ENCODE results near the gene DYNC2I2. TPM values are rescaled to one million over a fixed set of nuclear protein-coding genes. Genes with fewer than 3 reads are reported as not detected.
A peak's percentile ranks its signal among the peaks of the same experiment; 100 is the strongest.

DYNC2I2 gene
- total and polyA plus RNA-seq, 2 donors from 2014 or later: 76.6 to 98.6 TPM

DNA sequence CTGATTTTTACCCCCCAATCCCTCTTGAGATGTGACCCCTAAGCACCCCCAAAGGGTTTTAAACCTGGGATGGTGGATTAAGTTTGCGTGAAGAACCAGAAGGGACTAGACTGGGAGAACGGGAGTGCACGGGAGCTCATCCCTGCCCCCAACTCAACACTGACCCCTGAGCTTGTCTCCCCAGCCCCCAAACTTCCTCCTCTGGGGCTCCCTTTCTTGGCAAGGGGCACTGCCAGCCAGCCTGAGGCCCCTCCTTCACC, 27.3 kb upstream of the DYNC2I2 start:
- FAIRE-seq (no peak), DNase-seq (no peak)
- Histone ChIP-seq H3K4me1 (ENCODE audit: control insufficient read depth in 2 of 3, insufficient read depth in 2 of 3, low read depth in 1 of 3, low read length in 3 of 3) (peaks cover 4 to 28% (median 13%) of the 10 kb centered on the region in 3 donors), H3K9me3 (ENCODE audit: control insufficient read depth in 2 of 3, insufficient read depth in 1 of 3, low read length in 3 of 3) (no peaks in the 10 kb centered on the region), H3K9ac (ENCODE audit: low read length in 3 of 3) (peak overlapping the region; percentile 56 to 96 (median 82)), H3K27me3 (ENCODE audit: control insufficient read depth, insufficient read depth, low read length) (no peaks in the 10 kb centered on the region), H3K27ac (ENCODE audit: low read depth in 2 of 2, low read length in 2 of 2) (peak overlapping the region; percentile 94 to 95), H3K4me3 (ENCODE audit: low read length in 3 of 3) (peak overlapping the region; percentile 78 to 85 (median 81)), H3K36me3 (ENCODE audit: control insufficient read depth in 2 of 3, insufficient read depth in 3 of 3, low read length in 3 of 3) (no peaks in the 10 kb centered on the region)
- intact Hi-C loops (cut with DNase I): no loop called here
- TF ChIP-seq CTCF (IDR thresholded peaks at IDR 0.05; ENCODE audit: borderline replicate concordance, extremely low read depth, insufficient read depth): no peak

GRCh38 chr9:128683340-128684064, 26.9 kb upstream of the DYNC2I2 start:
- peak overlapping the region; percentile 94 to 95 for H3K27ac ChIP-seq (ENCODE audit: low read depth in 2 of 2, low read length in 2 of 2)
- DNase-seq (peak; percentile 54 to 86 (median 76)), FAIRE-seq (no peak)

DNA sequence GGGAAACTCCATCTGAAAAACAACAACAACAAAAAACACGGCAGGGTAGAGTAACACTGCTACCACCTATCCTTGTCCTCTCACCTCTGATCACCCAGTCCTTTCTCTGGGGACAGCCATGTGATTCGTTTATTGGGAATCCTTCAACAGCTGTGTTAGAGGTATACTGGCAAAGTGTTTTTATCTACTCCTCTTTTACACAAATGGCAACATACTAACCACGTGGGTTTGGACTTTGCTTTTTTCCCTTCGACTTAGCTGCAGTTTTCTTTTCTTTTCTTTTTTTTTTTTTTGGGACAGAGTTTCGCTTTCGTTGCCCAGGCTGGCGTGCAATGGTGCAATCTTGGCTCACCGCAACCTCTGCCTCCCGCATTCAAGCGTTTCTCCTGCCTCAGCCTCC, 21.1 kb upstream of the DYNC2I2 start:
- H3K9ac ChIP-seq (ENCODE audit: low read length in 3 of 3): no peak overlapping the region
- peak in 1 of 5 donors; percentile 10 for DNase-seq
- H3K9me3 ChIP-seq (ENCODE audit: control insufficient read depth in 2 of 3, insufficient read depth in 1 of 3, low read length in 3 of 3): no peaks in the 10 kb centered on the region
- H3K4me3 ChIP-seq (ENCODE audit: low read length in 3 of 3): peak overlapping the region in 2 of 3 donors; percentile 39 to 55
- H3K4me1 ChIP-seq (ENCODE audit: control insufficient read depth in 2 of 3, insufficient read depth in 2 of 3, low read depth in 1 of 3, low read length in 3 of 3): no peaks in the 10 kb centered on the region
- no peaks in the 10 kb centered on the region for H3K27me3 ChIP-seq (ENCODE audit: control insufficient read depth, insufficient read depth, low read length)
- no peak for TF ChIP-seq CTCF (IDR thresholded peaks at IDR 0.05; ENCODE audit: borderline replicate concordance, extremely low read depth, insufficient read depth)
- no peak for FAIRE-seq
- H3K27ac ChIP-seq (ENCODE audit: low read depth in 2 of 2, low read length in 2 of 2): peak overlapping the region in 1 of 2 donors; percentile 32
- no peaks in the 10 kb centered on the region for H3K36me3 ChIP-seq (ENCODE audit: control insufficient read depth in 2 of 3, insufficient read depth in 3 of 3, low read length in 3 of 3)
- intact Hi-C loops (cut with DNase I): no loop called here

More at GRCh38 chr9:128683340-128684064, 26.9 kb upstream of the DYNC2I2 start:
- Histone ChIP-seq H3K4me1 (ENCODE audit: control insufficient read depth in 2 of 3, insufficient read depth in 2 of 3, low read depth in 1 of 3, low read length in 3 of 3) (peaks cover 4 to 27% (median 13%) of the 10 kb centered on the region in 3 donors), H3K36me3 (ENCODE audit: control insufficient read depth in 2 of 3, insufficient read depth in 3 of 3, low read length in 3 of 3) (no peaks in the 10 kb centered on the region), H3K9me3 (ENCODE audit: control insufficient read depth in 2 of 3, insufficient read depth in 1 of 3, low read length in 3 of 3) (no peaks in the 10 kb centered on the region), H3K9ac (ENCODE audit: low read length in 3 of 3) (peak overlapping the region; percentile 56 to 96 (median 82)), H3K4me3 (ENCODE audit: low read length in 3 of 3) (peak overlapping the region; percentile 78 to 85 (median 81)), H3K27me3 (ENCODE audit: control insufficient read depth, insufficient read depth, low read length) (no peaks in the 10 kb centered on the region)
- intact Hi-C loops (cut with DNase I): no loop called here
- TF ChIP-seq CTCF (IDR thresholded peaks at IDR 0.05; ENCODE audit: borderline replicate concordance, extremely low read depth, insufficient read depth): no peak
